Skin epidermis (tissue), 12 donors: ENCODE data around the gene CCDC92B.
"Not testable (repeated sequence)": the region's sequence is repeated elsewhere in the genome, so short reads cannot be mapped to it uniquely, and the experiment has no call there.

ENCODE experiments used
- H3K27ac ChIP-seq, 21 experiments: fragments of 200-600 bp; sonication (generic) in 11 of 21; one replicate each; pipeline ENCODE4 v1.5.0; 2020; ENCODE audit warnings: mild to moderate bottlenecking in 3 of 21, inconsistent platforms in 2 of 21, moderate library complexity in 2 of 21
- H3K4me3 ChIP-seq, 7 experiments: fragments of 200-600 bp; sonication (generic) in 2 of 7; one replicate each; pipeline ENCODE4 v1.5.0; 2020; ENCODE audit warnings: inconsistent platforms in 2 of 7, mild to moderate bottlenecking in 2 of 7, moderate library complexity in 1 of 7

Gene CCDC92B

GRCh38 chr17:2706911-2707510, 42.4 kb downstream of the CCDC92B start:
- Histone ChIP-seq H3K27ac (peak overlapping the region in 7 of 21 experiments; percentile 39 to 93 (median 89)), H3K4me3 (peak overlapping the region in 1 of 7 experiments; percentile 3)

GRCh38 chr17:2705888-2706795, 43.3 kb downstream of the CCDC92B start:
- Histone ChIP-seq H3K4me3 (no peak overlapping the region), H3K27ac (no peak overlapping the region)

- no peak overlapping the region for H3K4me3 ChIP-seq
- H3K27ac ChIP-seq, result no peak overlapping the region
These were observed 44.2 kb downstream of the CCDC92B start for GRCh38 chr17:2705263-2705662.

GRCh38 chr17:2704890-2705248, 44.6 kb downstream of the CCDC92B start:
- H3K4me3 ChIP-seq, result no peak overlapping the region
- no peak overlapping the region for H3K27ac ChIP-seq

- Histone ChIP-seq H3K27ac (no peak overlapping the region), H3K4me3 (no peak overlapping the region)
These were observed 45.2 kb downstream of the CCDC92B start for GRCh38 chr17:2704031-2704889.

- no peak overlapping the region for H3K4me3 ChIP-seq
- no peak overlapping the region for H3K27ac ChIP-seq
These were observed 45.8 kb downstream of the CCDC92B start for GRCh38 chr17:2703606-2704005.

GRCh38 chr17:2703181-2703580, 46.3 kb downstream of the CCDC92B start:
- Histone ChIP-seq H3K4me3 (no peak overlapping the region), H3K27ac (no peak overlapping the region)

- H3K27ac ChIP-seq, result no peak overlapping the region
- H3K4me3 ChIP-seq, result no peak overlapping the region
These were observed 47.3 kb downstream of the CCDC92B start for GRCh38 chr17:2701996-2702741.

GRCh38 chr17:2701161-2701995, 48.1 kb downstream of the CCDC92B start:
- H3K27ac ChIP-seq, result no peak overlapping the region

GRCh38 chr17:2700491-2701141, 48.8 kb downstream of the CCDC92B start:
- Histone ChIP-seq H3K4me3 (no peak overlapping the region), H3K27ac (no peak overlapping the region)

More at GRCh38 chr17:2701161-2701995, 48.1 kb downstream of the CCDC92B start:
- H3K4me3 ChIP-seq, result no peak overlapping the region

- Histone ChIP-seq H3K4me3 (no peak overlapping the region), H3K27ac (no peak overlapping the region)
These were observed 49.4 kb downstream of the CCDC92B start for GRCh38 chr17:2700030-2700490.

- H3K27ac ChIP-seq, H3K4me3 ChIP-seq: not testable (repeated sequence)
These were observed 50.1 kb downstream of the CCDC92B start for GRCh38 chr17:2699216-2699805.

GRCh38 chr17:2697611-2698162, 51.8 kb downstream of the CCDC92B start:
- no peak overlapping the region for H3K4me3 ChIP-seq

GRCh38 chr17:2695961-2696760, 53.3 kb downstream of the CCDC92B start:
- Histone ChIP-seq H3K27ac (no peak overlapping the region), H3K4me3 (no peak overlapping the region)

More at GRCh38 chr17:2697611-2698162, 51.8 kb downstream of the CCDC92B start:
- H3K27ac ChIP-seq, result no peak overlapping the region

- Histone ChIP-seq H3K27ac (no peak overlapping the region), H3K4me3 (no peak overlapping the region)
These were observed 54.0 kb downstream of the CCDC92B start for GRCh38 chr17:2695243-2695960.
